K562 (cell line): Measurements from ENCODE around the gene SCYL1. TPM values are rescaled to one million over a fixed set of nuclear protein-coding genes. Genes with fewer than 3 reads are reported as not detected.

Experiments used
- CBFB ChIP-seq: sonication (generic); formaldehyde crosslinking; IDR thresholded peaks from 2 replicates; pipeline ENCODE4 v1.4.0; 2020; ENCODE audit warnings: mild to moderate bottlenecking, missing genetic modification reagents
- GABPA ChIP-seq: fragments of 200-800 bp; sonication (Bioruptor generic); conservative IDR thresholded peaks from 2 replicates; pipeline ENCODE4 v1.6.1; 2016; ENCODE audit warnings: low read depth, missing genetic modification characterization, missing compliant biosample characterization
- HMGN3 ChIP-seq: IDR thresholded peaks from 2 replicates; pipeline ENCODE4 v1.6.1; 2011; ENCODE audit warnings: borderline replicate concordance, low read depth, mild to moderate bottlenecking, mixed read lengths, low read length; ENCODE audit not compliant: insufficient read length; ENCODE audit errors: extremely low read depth
- LARP7 ChIP-seq: fragments of 450-650 bp; IDR thresholded peaks from 2 replicates; pipeline ENCODE4 v1.6.1; 2016
- NFATC3 ChIP-seq: fragments of 450-650 bp; IDR thresholded peaks from 2 replicates; pipeline ENCODE4 v1.6.1; 2017; ENCODE audit warnings: mild to moderate bottlenecking
- UBTF ChIP-seq, 2 experiments: IDR thresholded peaks; 2 replicates each; pipeline ENCODE4 v1.6.1; 2012; ENCODE audit warnings: improper control_type of control experiment in 2 of 2, low read depth in 2 of 2, low read length in 2 of 2, borderline replicate concordance in 1 of 2
- ZBTB1 ChIP-seq: sonication (generic); formaldehyde crosslinking; IDR thresholded peaks from 2 replicates; pipeline ENCODE4 v1.8.1; 2023; ENCODE audit warnings: missing genetic modification reagents, low read depth, mild to moderate bottlenecking, borderline replicate concordance
- ZBTB17 ChIP-seq: fragments of 450-650 bp; formaldehyde crosslinking; IDR thresholded peaks from 2 replicates; pipeline ENCODE4 v1.4.0; 2020; ENCODE audit warnings: mild to moderate bottlenecking
- ZFX ChIP-seq: sonication (generic); formaldehyde crosslinking; IDR thresholded peaks from 2 replicates; pipeline ENCODE4 v1.8.0; 2022; ENCODE audit warnings: mild to moderate bottlenecking, missing genetic modification reagents, moderate library complexity
- ZKSCAN1 ChIP-seq: fragments of 150-350 bp; IDR thresholded peaks from 2 replicates; pipeline ENCODE4 v1.6.1; 2016; ENCODE audit warnings: low read depth, low read length
- ZNF134 ChIP-seq: fragments of 250-450 bp; sonication (Bioruptor Pico); conservative IDR thresholded peaks from 2 replicates; pipeline ENCODE4 v1.4.0; 2020
- ZNF140 ChIP-seq: fragments of 250-450 bp; sonication (Bioruptor Pico); IDR thresholded peaks from 2 replicates; pipeline ENCODE4 v1.8.0; 2021; ENCODE audit warnings: moderate library complexity, mild to moderate bottlenecking, inconsistent platforms
- ZNF175 ChIP-seq: fragments of 200-800 bp; sonication (Bioruptor generic); IDR thresholded peaks from 2 replicates; pipeline ENCODE4 v1.6.1; 2016; ENCODE audit warnings: low read depth, mild to moderate bottlenecking, missing genetic modification characterization, missing compliant biosample characterization
- ZNF584 ChIP-seq: fragments of 200-800 bp; sonication (Bioruptor generic); IDR thresholded peaks from 2 replicates; pipeline ENCODE4 v1.6.1; 2016; ENCODE audit warnings: low read depth, mild to moderate bottlenecking, missing genetic modification characterization, missing compliant biosample characterization
- ZNF717 ChIP-seq: fragments of 250-450 bp; sonication (Bioruptor Pico); IDR thresholded peaks from 2 replicates; pipeline ENCODE4 v1.5.0; 2021
- ZNF764 ChIP-seq: fragments of 250-450 bp; sonication (Bioruptor Pico); IDR thresholded peaks from 2 replicates; pipeline ENCODE4 v1.4.0; 2020; ENCODE audit warnings: low read depth, mild to moderate bottlenecking, moderate library complexity
- ZNF830 ChIP-seq: fragments of 250-450 bp; sonication (Bioruptor Pico); IDR thresholded peaks from 2 replicates; pipeline ENCODE4 v1.5.0; 2021; ENCODE audit warnings: mild to moderate bottlenecking
- polyA plus RNA-seq, 8 experiments: library from polyadenylated mRNA; depleted of rRNA in 4 of 8; stranded (reverse) in 5 of 8; unstranded in 3 of 8; fragments of >200 nt; fragmentation: Nextera tagmentation in 2 of 8; fragmentation: Illumina TruSeq in 1 of 8; extraction: Ambion mirVana in 2 of 8; extraction: Trizol in 1 of 8; gene quantifications; 2 replicates each; pipeline versions ENCODE4 v1.2.1 to v1.2.3, GENCODE V29; 2011 to 2014; ENCODE audit warnings: inconsistent platforms in 1 of 8, missing spikeins in 1 of 8
- total RNA-seq, 7 experiments: library from RNA; depleted of rRNA in 6 of 7; stranded (reverse); fragments of >200 nt in 6 of 7; fragmentation: Illumina TruSeq in 2 of 7; extraction: Trizol in 2 of 7; gene quantifications; 2 replicates each; pipeline versions ENCODE4 v1.2.1 to v1.2.3, GENCODE V29; 2011 to 2021; ENCODE audit warnings: low replicate concordance in 1 of 7
- TF ChIP-seq, protein P1 (sequence below): fragments of 450-650 bp; IDR thresholded peaks from 2 replicates; pipeline ENCODE4 v1.6.1; 2016; ENCODE audit warnings: low read depth

SCYL1 gene
- total and polyA plus RNA-seq, 9 of the 15 experiments (the other 6 are each of a cell fraction or from before 2014, with no cell fraction given): 1.9 to 145 (median 57.6) TPM

- peak; percentile 50; the same call in 1 of the 2 replicates for TF ChIP-seq ZNF717 (CRISPR knock-in tag)
- no peak for TF ChIP-seq CBFB
- TF ChIP-seq ZBTB1: peak; percentile 41; the same call in 1 of the 2 replicates
- 0 out of 2 replicates have a peak, but pooled peaks have one; percentile 6 for TF ChIP-seq ZKSCAN1
- TF ChIP-seq ZNF134: no peak
- TF ChIP-seq ZFX (CRISPR knock-in tag): peak; percentile 27; the same call in 1 of the 2 replicates
- no peak for TF ChIP-seq ZNF140 (CRISPR knock-in tag)
- TF ChIP-seq UBTF (IDR thresholded peaks at IDR 0.05; ENCODE audit: borderline replicate concordance in 1 of 2, low read depth in 2 of 2, low read length in 2 of 2): no peak
- TF ChIP-seq HMGN3: no peak
- no peak for TF ChIP-seq NFATC3
- no peak for TF ChIP-seq GABPA (tag)
- TF ChIP-seq ZNF830: no peak
- no peak; the same call in 1 of the 2 replicates for TF ChIP-seq ZNF764
- peak; percentile 57; the same call in 1 of the 2 replicates for TF ChIP-seq ZNF175 (CRISPR knock-in tag)
- peak; percentile 47; the same call in 1 of the 2 replicates for TF ChIP-seq ZBTB17 (CRISPR knock-in tag)
- peak; percentile 42; the same call in 1 of the 2 replicates for TF ChIP-seq ZNF584 (CRISPR knock-in tag)
- TF ChIP-seq, protein P1, sequence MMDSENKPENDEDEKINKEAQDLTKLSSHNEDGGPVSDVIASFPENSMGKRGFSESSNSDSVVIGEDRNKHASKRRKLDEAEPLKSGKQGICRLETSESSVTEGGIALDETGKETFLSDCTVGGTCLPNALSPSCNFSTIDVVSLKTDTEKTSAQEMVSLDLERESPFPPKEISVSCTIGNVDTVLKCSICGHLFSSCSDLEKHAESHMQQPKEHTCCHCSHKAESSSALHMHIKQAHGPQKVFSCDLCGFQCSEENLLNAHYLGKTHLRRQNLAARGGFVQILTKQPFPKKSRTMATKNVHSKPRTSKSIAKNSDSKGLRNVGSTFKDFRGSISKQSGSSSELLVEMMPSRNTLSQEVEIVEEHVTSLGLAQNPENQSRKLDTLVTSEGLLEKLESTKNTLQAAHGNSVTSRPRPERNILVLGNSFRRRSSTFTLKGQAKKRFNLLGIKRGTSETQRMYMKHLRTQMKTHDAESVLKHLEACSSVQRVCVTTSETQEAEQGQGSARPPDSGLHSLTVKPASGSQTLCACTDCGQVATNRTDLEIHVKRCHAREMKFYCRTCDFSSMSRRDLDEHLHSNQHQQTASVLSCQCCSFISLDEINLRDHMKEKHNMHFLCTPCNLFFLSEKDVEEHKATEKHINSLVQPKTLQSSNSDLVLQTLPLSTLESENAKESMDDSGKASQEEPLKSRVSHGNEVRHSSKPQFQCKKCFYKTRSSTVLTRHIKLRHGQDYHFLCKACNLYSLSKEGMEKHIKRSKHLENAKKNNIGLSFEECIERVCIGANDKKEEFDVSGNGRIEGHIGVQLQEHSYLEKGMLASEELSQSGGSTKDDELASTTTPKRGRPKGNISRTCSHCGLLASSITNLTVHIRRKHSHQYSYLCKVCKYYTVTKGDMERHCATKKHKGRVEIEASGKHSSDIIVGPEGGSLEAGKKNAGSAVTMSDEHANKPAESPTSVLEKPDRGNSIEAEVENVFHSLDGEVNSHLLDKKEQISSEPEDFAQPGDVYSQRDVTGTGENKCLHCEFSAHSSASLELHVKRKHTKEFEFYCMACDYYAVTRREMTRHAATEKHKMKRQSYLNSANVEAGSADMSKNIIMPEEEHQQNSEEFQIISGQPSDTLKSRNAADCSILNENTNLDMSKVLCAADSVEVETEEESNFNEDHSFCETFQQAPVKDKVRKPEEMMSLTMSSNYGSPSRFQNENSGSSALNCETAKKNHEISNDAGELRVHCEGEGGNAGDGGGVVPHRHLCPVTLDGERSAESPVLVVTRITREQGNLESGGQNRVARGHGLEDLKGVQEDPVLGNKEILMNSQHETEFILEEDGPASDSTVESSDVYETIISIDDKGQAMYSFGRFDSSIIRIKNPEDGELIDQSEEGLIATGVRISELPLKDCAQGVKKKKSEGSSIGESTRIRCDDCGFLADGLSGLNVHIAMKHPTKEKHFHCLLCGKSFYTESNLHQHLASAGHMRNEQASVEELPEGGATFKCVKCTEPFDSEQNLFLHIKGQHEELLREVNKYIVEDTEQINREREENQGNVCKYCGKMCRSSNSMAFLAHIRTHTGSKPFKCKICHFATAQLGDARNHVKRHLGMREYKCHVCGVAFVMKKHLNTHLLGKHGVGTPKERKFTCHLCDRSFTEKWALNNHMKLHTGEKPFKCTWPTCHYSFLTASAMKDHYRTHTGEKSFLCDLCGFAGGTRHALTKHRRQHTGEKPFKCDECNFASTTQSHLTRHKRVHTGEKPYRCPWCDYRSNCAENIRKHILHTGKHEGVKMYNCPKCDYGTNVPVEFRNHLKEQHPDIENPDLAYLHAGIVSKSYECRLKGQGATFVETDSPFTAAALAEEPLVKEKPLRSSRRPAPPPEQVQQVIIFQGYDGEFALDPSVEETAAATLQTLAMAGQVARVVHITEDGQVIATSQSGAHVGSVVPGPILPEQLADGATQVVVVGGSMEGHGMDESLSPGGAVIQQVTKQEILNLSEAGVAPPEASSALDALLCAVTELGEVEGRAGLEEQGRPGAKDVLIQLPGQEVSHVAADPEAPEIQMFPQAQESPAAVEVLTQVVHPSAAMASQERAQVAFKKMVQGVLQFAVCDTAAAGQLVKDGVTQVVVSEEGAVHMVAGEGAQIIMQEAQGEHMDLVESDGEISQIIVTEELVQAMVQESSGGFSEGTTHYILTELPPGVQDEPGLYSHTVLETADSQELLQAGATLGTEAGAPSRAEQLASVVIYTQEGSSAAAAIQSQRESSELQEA: no peak
- TF ChIP-seq LARP7: no peak; the same call in 1 of the 2 replicates
Observed at GRCh38 chr11:65501472-65502273, 23.2 kb upstream of the SCYL1 start (continued).
